ENCODE measurements around the gene TMEM218. TPM values are rescaled to one million over a fixed set of nuclear protein-coding genes. Genes with fewer than 3 reads are reported as not detected.

The TMEM218 gene
- total RNA-seq, 1 experiment from 2014 or later = 38.8 TPM

Other genes with a start within 250 kb of the TMEM218 start
- 14.7 and 15.2 TPM in 2 replicates for gene ROBO3, start 246.2 kb downstream of the TMEM218 start, total RNA-seq (2014; rRNA removed; shearing (Covaris generic); ENCODE audit: low replicate concordance)
- not detected in 2 replicates for gene ROBO4, start 213.8 kb downstream of the TMEM218 start, total RNA-seq (2014; rRNA removed; shearing (Covaris generic); ENCODE audit: low replicate concordance)
- gene HEPN1, start 192.4 kb downstream of the TMEM218 start, total RNA-seq (2014; rRNA removed; shearing (Covaris generic); ENCODE audit: low replicate concordance) = not detected in 2 replicates
- not detected in 2 replicates for gene HEPACAM, start 175.6 kb downstream of the TMEM218 start, total RNA-seq (2014; rRNA removed; shearing (Covaris generic); ENCODE audit: low replicate concordance)
- gene CCDC15, start 157.4 kb downstream of the TMEM218 start, total RNA-seq (2014; rRNA removed; shearing (Covaris generic); ENCODE audit: low replicate concordance) = 1.1 and 1.5 TPM in 2 replicates
- gene SLC37A2, start 48.3 kb downstream of the TMEM218 start, total RNA-seq (2014; rRNA removed; shearing (Covaris generic); ENCODE audit: low replicate concordance) = 1.9 TPM in 1 of 2 replicates, not detected in the other
- not detected in 2 replicates for gene PKNOX2, start 53.1 kb upstream of the TMEM218 start, total RNA-seq (2014; rRNA removed; shearing (Covaris generic); ENCODE audit: low replicate concordance)